IMR-90 (cell line): ENCODE data around the gene LCN12. TPM values are rescaled to one million over a fixed set of nuclear protein-coding genes. Genes with fewer than 3 reads are reported as not detected.

Experiments
- ATAC-seq: fragments of 200-7000 bp; cut with Tn5 transposase; 2 replicates; pipeline ENCODE4 v1.9.1; 2020; ENCODE audit warnings: low read depth, mild to moderate bottlenecking, moderate library complexity
- BruUV-seq: library from RNA; stranded (reverse); fragments of 400-500 nt; replicated peaks from 2 replicates; lab custom pipeline; 2021; lab: Mats Ljungman, UMichigan
- CTCF ChIA-PET: fragments of 300-600 bp; formaldehyde crosslinking; extraction: SDS; loops from one replicate; lab custom pipeline; 2021; ENCODE audit warnings: antibody characterized with exemption; lab: Yijun Ruan, JAX
- POLR2A ChIA-PET: fragments of 300-600 bp; sonication (Branson Sonifier 250); formaldehyde crosslinking; loops from one replicate; lab custom pipeline; 2022; ENCODE audit warnings: antibody characterized with exemption; ENCODE audit not compliant: unreplicated experiment; lab: Charles Lee
- DNase-seq: peaks from one replicate; pipeline ENCODE4 v3.0.0; 2013
- H2AFZ ChIP-seq: replicated peaks from 2 replicates; pipeline ENCODE3; 2013; ENCODE audit warnings: low read length, mild to moderate bottlenecking; ENCODE audit not compliant: poor library complexity
- H2AK5ac ChIP-seq: 2 replicates; pipeline ENCODE4 v1.6.1; 2013; ENCODE audit warnings: low read depth, low read length, inconsistent platforms
- H2AK9ac ChIP-seq: replicated peaks from 2 replicates; pipeline ENCODE3; 2013; ENCODE audit warnings: mild to moderate bottlenecking, low read depth, low read length, moderate library complexity; ENCODE audit not compliant: poor library complexity
- H2BK120ac ChIP-seq: 2 replicates; pipeline ENCODE4 v1.6.1; 2013; ENCODE audit warnings: low read depth, low read length, inconsistent platforms
- H2BK15ac ChIP-seq: 3 replicates; pipeline ENCODE4 v1.6.1; 2013; ENCODE audit warnings: low read depth, low read length, inconsistent platforms
- H2BK20ac ChIP-seq: 2 replicates; pipeline ENCODE4 v1.6.1; 2013; ENCODE audit warnings: low read depth, mild to moderate bottlenecking, inconsistent platforms, low read length, moderate library complexity
- H2BK5ac ChIP-seq: 2 replicates; pipeline ENCODE4 v1.6.1; 2013; ENCODE audit warnings: mild to moderate bottlenecking, low read depth, low read length, inconsistent platforms; ENCODE audit not compliant: poor library complexity, severe bottlenecking
- H3K14ac ChIP-seq: replicated peaks from 2 replicates; pipeline ENCODE4 v1.6.1; 2013; ENCODE audit warnings: low read depth, low read length, inconsistent platforms
- H3K18ac ChIP-seq: 2 replicates; pipeline ENCODE4 v1.6.1; 2013; ENCODE audit warnings: low read depth, low read length, control low read depth
- H3K23ac ChIP-seq: 2 replicates; pipeline ENCODE4 v1.6.1; 2013; ENCODE audit warnings: low read depth, low read length, inconsistent platforms
- H3K27ac ChIP-seq: 2 replicates; pipeline ENCODE4 v1.5.1; 2013; ENCODE audit warnings: mild to moderate bottlenecking, control low read depth, low read length; ENCODE audit not compliant: insufficient read depth
- H3K27me3 ChIP-seq: 2 replicates; pipeline ENCODE4 v1.6.1; 2013; ENCODE audit warnings: low read length; ENCODE audit not compliant: control insufficient read depth, insufficient read depth
- H3K36me3 ChIP-seq: 2 replicates; pipeline ENCODE4 v1.6.1; 2013; ENCODE audit warnings: low read length, mixed read lengths; ENCODE audit not compliant: control insufficient read depth, insufficient read depth
- H3K4ac ChIP-seq: 2 replicates; pipeline ENCODE4 v1.6.1; 2013; ENCODE audit warnings: low read depth, low read length, inconsistent platforms
- H3K4me1 ChIP-seq: 2 replicates; pipeline ENCODE4 v1.6.1; 2013; ENCODE audit warnings: low read length, mixed read lengths; ENCODE audit not compliant: control insufficient read depth, insufficient read depth
- H3K4me2 ChIP-seq: 2 replicates; pipeline ENCODE4 v1.6.1; 2013; ENCODE audit warnings: low read depth, mild to moderate bottlenecking, control low read depth, low read length, moderate library complexity
- H3K4me3 ChIP-seq: 2 replicates; pipeline ENCODE4 v1.5.1; 2013; ENCODE audit warnings: low read depth, mild to moderate bottlenecking, control low read depth, low read length, moderate library complexity; ENCODE audit not compliant: insufficient read depth
- H3K56ac ChIP-seq: 2 replicates; pipeline ENCODE4 v1.6.1; 2013; ENCODE audit warnings: low read length, inconsistent platforms; ENCODE audit not compliant: insufficient read depth; ENCODE audit errors: extremely low read depth
- H3K79me1 ChIP-seq, 2 experiments: 2 replicates each; pipeline ENCODE4 v1.6.1; 2013; ENCODE audit warnings: low read length in 2 of 2, inconsistent platforms in 1 of 2, low read depth in 1 of 2
- H3K9ac ChIP-seq: 2 replicates; pipeline ENCODE4 v1.6.1; 2013; ENCODE audit warnings: low read depth, low read length, control low read depth
- H3K9me1 ChIP-seq: 2 replicates; pipeline ENCODE4 v1.6.1; 2013; ENCODE audit warnings: low read length, inconsistent platforms; ENCODE audit not compliant: insufficient read depth
- H3K9me3 ChIP-seq: 2 replicates; pipeline ENCODE4 v1.6.1; 2013; ENCODE audit warnings: low read length; ENCODE audit not compliant: control insufficient read depth, insufficient read depth
- H4K20me1 ChIP-seq: 2 replicates; pipeline ENCODE4 v1.6.1; 2013; ENCODE audit warnings: low read length, inconsistent platforms; ENCODE audit not compliant: insufficient read depth
- H4K5ac ChIP-seq: 2 replicates; pipeline ENCODE4 v1.6.1; 2013; ENCODE audit warnings: mild to moderate bottlenecking, low read depth, low read length, control low read depth
- H4K8ac ChIP-seq, 2 experiments: 2 replicates each; pipeline ENCODE4 v1.6.1; 2013; ENCODE audit warnings: low read depth in 2 of 2, low read length in 2 of 2, control low read depth in 1 of 2, inconsistent platforms in 1 of 2
- H4K91ac ChIP-seq: 2 replicates; pipeline ENCODE4 v1.6.1; 2013; ENCODE audit warnings: low read depth, low read length, inconsistent platforms; ENCODE audit not compliant: insufficient read depth
- BHLHE40 ChIP-seq: fragments of 150-350 bp; IDR thresholded peaks from 2 replicates; pipeline ENCODE4 v1.6.1; 2016; ENCODE audit warnings: mild to moderate bottlenecking, low read depth, low read length
- CEBPB ChIP-seq: IDR thresholded peaks from 2 replicates; pipeline ENCODE4 v1.6.1; 2012; ENCODE audit warnings: low read depth, low read length, improper control_type of control experiment
- CHD1 ChIP-seq: IDR thresholded peaks from 2 replicates; pipeline ENCODE4 v1.6.1; 2012; ENCODE audit warnings: low read depth, low read length, improper control_type of control experiment
- CTCF ChIP-seq: conservative IDR thresholded peaks from 2 replicates; pipeline ENCODE4 v1.5.1; 2012; ENCODE audit warnings: mild to moderate bottlenecking, low read depth, low read length, improper control_type of control experiment
- ELK1 ChIP-seq: fragments of 150-350 bp; IDR thresholded peaks from 2 replicates; pipeline ENCODE4 v1.6.1; 2016; ENCODE audit warnings: low read depth, mild to moderate bottlenecking, low read length, moderate library complexity, borderline replicate concordance
- FOS ChIP-seq: fragments of 150-350 bp; IDR thresholded peaks from 2 replicates; pipeline ENCODE4 v1.6.1; 2016; ENCODE audit warnings: low read depth, low read length
- MAFK ChIP-seq: IDR thresholded peaks from 2 replicates; pipeline ENCODE4 v1.6.1; 2012; ENCODE audit warnings: low read depth, low read length, improper control_type of control experiment
- MAZ ChIP-seq: IDR thresholded peaks from 2 replicates; pipeline ENCODE4 v1.6.1; 2012; ENCODE audit warnings: low read depth, mild to moderate bottlenecking, low read length, improper control_type of control experiment, moderate library complexity, borderline replicate concordance
- MXI1 ChIP-seq: IDR thresholded peaks from 2 replicates; pipeline ENCODE4 v1.6.1; 2012; ENCODE audit warnings: low read depth, mild to moderate bottlenecking, low read length, moderate library complexity, borderline replicate concordance
- NFE2L2 ChIP-seq: fragments of 150-350 bp; IDR thresholded peaks from 2 replicates; pipeline ENCODE4 v1.6.1; 2016; ENCODE audit warnings: low read depth, mild to moderate bottlenecking, low read length
- POLR2A ChIP-seq: IDR thresholded peaks from 2 replicates; pipeline ENCODE4 v1.6.1; 2012; ENCODE audit warnings: mild to moderate bottlenecking, low read depth, low read length
- RAD21 ChIP-seq: IDR thresholded peaks from 2 replicates; pipeline ENCODE4 v1.6.1; 2012; ENCODE audit warnings: low read length, improper control_type of control experiment
- RCOR1 ChIP-seq: IDR thresholded peaks from 2 replicates; pipeline ENCODE4 v1.6.1; 2012; ENCODE audit warnings: mild to moderate bottlenecking, low read length, improper control_type of control experiment; ENCODE audit not compliant: insufficient replicate concordance
- RFX5 ChIP-seq: IDR thresholded peaks from 2 replicates; pipeline ENCODE4 v1.8.0; 2012; ENCODE audit warnings: low read depth, mild to moderate bottlenecking, low read length, moderate library complexity
- SMC3 ChIP-seq: fragments of 150-350 bp; IDR thresholded peaks from 2 replicates; pipeline ENCODE4 v1.6.1; 2016; ENCODE audit warnings: low read depth, mild to moderate bottlenecking, antibody characterized with exemption, low read length, moderate library complexity
- USF2 ChIP-seq: fragments of 150-350 bp; IDR thresholded peaks from 2 replicates; pipeline ENCODE4 v1.6.1; 2017; ENCODE audit warnings: mild to moderate bottlenecking, antibody characterized with exemption, low read length, low read depth
- WGBS, 2 experiments: methylation state at CpG; one replicate each; pipeline versions ENCODE4 v1.1.5 to v1.1.7; 2013; ENCODE audit warnings: missing lambda C conversion rate in 2 of 2; ENCODE audit not compliant: insufficient read length in 1 of 2; ENCODE audit errors: extremely low coverage in 2 of 2; 5-methylcytosine and 5-hydroxymethylcytosine counted together
- dilution Hi-C: fragments of 300-500 bp; cut with HindIII; formaldehyde crosslinking; loops from one replicate; pipeline ENCODE4 v1.14.3; 2018; ENCODE audit warnings: low sequenced_read_pairs; ENCODE audit not compliant: unreplicated experiment
- in situ Hi-C: fragments of 300-500 bp; cut with MboI; formaldehyde crosslinking; loops from 3 replicates; pipeline ENCODE4 v1.14.3; 2019; ENCODE audit warnings: low sequenced_read_pairs, inconsistent platforms, mixed read lengths
- intact Hi-C: fragments of 100-400 bp; cut with micrococcal nuclease; formaldehyde crosslinking; loops from 2 replicates; pipeline ENCODE4 v1.10.0; 2022
- polyA plus RNA-seq, 3 experiments: library from polyadenylated mRNA; depleted of rRNA; stranded (reverse); fragments of >200 nt; gene quantifications; 2 replicates each; pipeline ENCODE4 v1.2.3, GENCODE V29; 2012; ENCODE audit warnings: low replicate concordance in 1 of 3
- total RNA-seq: library from RNA; depleted of rRNA; stranded (reverse); fragments of >200 nt; gene quantifications from 2 replicates; pipeline ENCODE4 v1.2.3, GENCODE V29; 2012

LCN12 gene
- total and polyA plus RNA-seq, 2 of the 4 experiments (the other 2 are of a cell fraction) = 0.12 TPM; not detected in 1

- peak overlapping the region; percentile 18 for H2AK9ac ChIP-seq
- H4K5ac ChIP-seq = no peak overlapping the region
- H3K4ac ChIP-seq = peak overlapping the region; percentile 47
- no peaks in the 10 kb centered on the region for H3K9me3 ChIP-seq
- H3K79me1 ChIP-seq = peaks cover 6 to 16% of the 10 kb centered on the region in 2 experiments; a peak in 3 of 4 replicates
- 0 out of 2 replicates have a peak overlapping the region, but pooled peaks have one; percentile 23 for H4K91ac ChIP-seq
- no peak overlapping the region for H3K4me3 ChIP-seq
- H3K4me2 ChIP-seq = no peak overlapping the region
- H3K36me3 ChIP-seq = peaks cover 5% of the 10 kb centered on the region; the same call in 1 of the 2 replicates
- no TSS peak for BruUV-seq
- H3K4me1 ChIP-seq = peaks cover 23% of the 10 kb centered on the region
- dilution Hi-C loops (no loop called here), intact Hi-C loops (no loop called here), in situ Hi-C loops (no loop called here)
- no peak overlapping the region for H2BK5ac ChIP-seq
- no peak overlapping the region for H3K23ac ChIP-seq
- no CpG with 5 or more reads among the region's 12 CpGs for WGBS, 2 experiments
- no peaks in the 10 kb centered on the region; the same call in 1 of the 2 replicates for H4K20me1 ChIP-seq
- H2BK20ac ChIP-seq = no peak overlapping the region
- no peak overlapping the region for H3K27ac ChIP-seq
- H2AK5ac ChIP-seq = peak overlapping the region; percentile 70
- H3K18ac ChIP-seq = no peak overlapping the region
- no peak overlapping the region for H2BK15ac ChIP-seq
- TF ChIP-seq CTCF (no peak), CEBPB (no peak), RAD21 (no peak), ELK1 (no peak), POLR2A (no peak), MAZ (no peak), NFE2L2 (no peak), USF2 (no peak), MAFK (no peak), MXI1 (no peak), FOS (no peak), RCOR1 (no peak), CHD1 (no peak), RFX5 (no peak), BHLHE40 (no peak), SMC3 (no peak)
- no peak overlapping the region for H3K9ac ChIP-seq
- H3K27me3 ChIP-seq = no peaks in the 10 kb centered on the region; the same call in 1 of the 2 replicates
- peak overlapping the region; percentile 5; the same call in 1 of the 2 replicates for H2BK120ac ChIP-seq
- peak overlapping the region; percentile 40 for H2AFZ ChIP-seq
- ChIA-PET CTCF (interaction anchor here (0.7 kb wide), 1 partner anchor 34 kb away, joined by 3 read pairs; no protein-coding TSS in a partner anchor), POLR2A (no interaction called here)
- peak overlapping the region in 1 of 2 experiments; percentile 60; a peak in 1 of 4 replicates for H4K8ac ChIP-seq
- ATAC-seq (no peak), DNase-seq (peak; percentile 6)
- H3K9me1 ChIP-seq = peaks cover 8% of the 10 kb centered on the region
- H3K14ac ChIP-seq = peak overlapping the region; percentile 52; the same call in 1 of the 2 replicates
- H3K56ac ChIP-seq = no peak overlapping the region
Observed at GRCh38 chr9:136995772-136996311, 43.8 kb downstream of the LCN12 start.
